K562 (cell line): ENCODE results near the gene QKI. TPM values are rescaled to one million over a fixed set of nuclear protein-coding genes. Genes with fewer than 3 reads are reported as not detected.

Experiments used
- E2F6 ChIP-seq, 2 experiments: IDR thresholded peaks; 2 replicates each; pipeline ENCODE4 v1.6.1; 2011; ENCODE audit warnings: borderline replicate concordance in 1 of 2, control low read depth in 1 of 2, low read depth in 1 of 2, low read length in 1 of 2, mild to moderate bottlenecking in 1 of 2, mixed read lengths in 1 of 2, moderate library complexity in 1 of 2; ENCODE audit not compliant: insufficient read depth in 1 of 2, insufficient read length in 1 of 2, poor library complexity in 1 of 2, severe bottlenecking in 1 of 2; ENCODE audit errors: extremely low read depth in 1 of 2
- E2F8 ChIP-seq: fragments of 450-650 bp; IDR thresholded peaks from 2 replicates; pipeline ENCODE4 v1.7.1; 2018; ENCODE audit warnings: mild to moderate bottlenecking, low read depth; ENCODE audit not compliant: partially characterized antibody
- HOMEZ ChIP-seq: fragments of 250-450 bp; sonication (Bioruptor Pico); IDR thresholded peaks from 2 replicates; pipeline ENCODE4 v1.4.0; 2020; ENCODE audit warnings: mild to moderate bottlenecking, moderate library complexity
- MAFF ChIP-seq: IDR thresholded peaks from 2 replicates; pipeline ENCODE4 v1.6.1; 2012; ENCODE audit warnings: low read length, improper control_type of control experiment
- REST ChIP-seq, 2 experiments: fragments of 450-650 bp; formaldehyde crosslinking in 1 of 2; IDR thresholded peaks; 2 replicates each; pipeline versions ENCODE4 v1.4.0 to v1.6.1; 2014 to 2020; ENCODE audit warnings: mild to moderate bottlenecking in 2 of 2, borderline replicate concordance in 1 of 2, low read depth in 1 of 2
- STAT6 ChIP-seq: sonication (generic); formaldehyde crosslinking; IDR thresholded peaks from 2 replicates; pipeline ENCODE4 v1.8.1; 2023; ENCODE audit warnings: mild to moderate bottlenecking, missing genetic modification reagents
- TBP ChIP-seq: optimal IDR thresholded peaks from 2 replicates; pipeline ENCODE3; 2011; ENCODE audit warnings: low read depth, low read length, improper control_type of control experiment
- ZNF511 ChIP-seq: sonication (generic); formaldehyde crosslinking; IDR thresholded peaks from 2 replicates; pipeline ENCODE4 v1.8.0; 2022; ENCODE audit warnings: mild to moderate bottlenecking, missing genetic modification reagents
- polyA plus RNA-seq, 8 experiments: library from polyadenylated mRNA; depleted of rRNA in 4 of 8; stranded (reverse) in 5 of 8; unstranded in 3 of 8; fragments of >200 nt; fragmentation: Nextera tagmentation in 2 of 8; fragmentation: Illumina TruSeq in 1 of 8; extraction: Ambion mirVana in 2 of 8; extraction: Trizol in 1 of 8; gene quantifications; 2 replicates each; pipeline versions ENCODE4 v1.2.1 to v1.2.3, GENCODE V29; 2011 to 2014; ENCODE audit warnings: inconsistent platforms in 1 of 8, missing spikeins in 1 of 8
- total RNA-seq, 7 experiments: library from RNA; depleted of rRNA in 6 of 7; stranded (reverse); fragments of >200 nt in 6 of 7; fragmentation: Illumina TruSeq in 2 of 7; extraction: Trizol in 2 of 7; gene quantifications; 2 replicates each; pipeline versions ENCODE4 v1.2.1 to v1.2.3, GENCODE V29; 2011 to 2021; ENCODE audit warnings: low replicate concordance in 1 of 7

QKI gene
- total and polyA plus RNA-seq, 9 of the 15 experiments (the other 6 are each of a cell fraction or from before 2014, with no cell fraction given): 20.4 to 215 (median 123) TPM

- TF ChIP-seq ZNF511 (CRISPR knock-in tag) (no peak), TBP (peak; percentile 50), E2F8 (no peak), REST (IDR thresholded peaks at IDR 0.05; ENCODE audit: borderline replicate concordance) (no peak), REST (CRISPR knock-in tag; IDR thresholded peaks at IDR 0.05; ENCODE audit: low read depth) (no peak), HOMEZ (CRISPR knock-in tag) (no peak), MAFF (no peak), E2F6 (IDR thresholded peaks at IDR 0.05; ENCODE audit: borderline replicate concordance in 1 of 2, extremely low read depth in 1 of 2, insufficient read depth in 1 of 2, insufficient read length in 1 of 2, low read depth in 1 of 2, low read length in 1 of 2, poor library complexity in 1 of 2, severe bottlenecking in 1 of 2) (no peak), STAT6 (CRISPR knock-in tag) (no peak)
Observed at GRCh38 chr6:163570579-163571231, 156.2 kb downstream of the QKI start (continued).
